HG03159 (cell line): Measurements from ENCODE around the gene LRRC9.
"Not testable (repeated sequence)": the region's sequence is repeated elsewhere in the genome, so short reads cannot be mapped to it uniquely, and the experiment has no call there.

Source experiments
- ATAC-seq: cut with Tn5 transposase; IDR thresholded peaks from one replicate; pipeline ENCODE4 v1.9.1; 2021; ENCODE audit warnings: mild to moderate bottlenecking, moderate library complexity; ENCODE audit not compliant: unreplicated experiment

LRRC9 gene

GRCh38 chr14:59952141-59952540, 32.2 kb downstream of the LRRC9 start:
- not testable (repeated sequence) for ATAC-seq

GRCh38 chr14:59957890-59958289, 37.9 kb downstream of the LRRC9 start:
- ATAC-seq: not testable (repeated sequence)

- ATAC-seq: no peak
Measured at GRCh38 chr14:59959668-59960067, 39.7 kb downstream of the LRRC9 start.

- peak; percentile 34 for ATAC-seq
Measured at GRCh38 chr14:59961518-59962062, 41.6 kb downstream of the LRRC9 start.

GRCh38 chr14:59964251-59965007, 44.5 kb downstream of the LRRC9 start:
- peak; percentile 18 for ATAC-seq

- no peak for ATAC-seq
Measured at GRCh38 chr14:59969319-59969718, 49.4 kb downstream of the LRRC9 start.

GRCh38 chr14:59981564-59981963, 61.6 kb downstream of the LRRC9 start:
- ATAC-seq: no peak

- ATAC-seq: no peak
Measured at GRCh38 chr14:59983048-59983447, 63.1 kb downstream of the LRRC9 start.

- ATAC-seq: no peak
Measured at GRCh38 chr14:59986556-59987059, 66.7 kb downstream of the LRRC9 start.

GRCh38 chr14:59997449-59997848, 77.5 kb downstream of the LRRC9 start:
- ATAC-seq: no peak

GRCh38 chr14:59997966-59998365, 78.0 kb downstream of the LRRC9 start:
- no peak for ATAC-seq

GRCh38 chr14:59998564-59998963, 78.6 kb downstream of the LRRC9 start:
- ATAC-seq: no peak

- no peak for ATAC-seq
Measured at GRCh38 chr14:60002819-60003492, 83.0 kb downstream of the LRRC9 start.

- no peak for ATAC-seq
Measured at GRCh38 chr14:60003991-60004390, 84.0 kb downstream of the LRRC9 start.

GRCh38 chr14:60008042-60008441, 88.1 kb downstream of the LRRC9 start:
- no peak for ATAC-seq

- ATAC-seq: not testable (repeated sequence)
Measured at GRCh38 chr14:60010263-60010662, 90.3 kb downstream of the LRRC9 start.

- no peak for ATAC-seq
Measured at GRCh38 chr14:60014402-60014801, 94.5 kb downstream of the LRRC9 start.

GRCh38 chr14:60021619-60022018, 101.7 kb downstream of the LRRC9 start:
- ATAC-seq: no peak

- no peak for ATAC-seq
Measured at GRCh38 chr14:60025571-60025970, 105.6 kb downstream of the LRRC9 start.

GRCh38 chr14:60035177-60035576, 115.2 kb downstream of the LRRC9 start:
- no peak for ATAC-seq

GRCh38 chr14:60047976-60048375, 128.0 kb downstream of the LRRC9 start:
- not testable (repeated sequence) for ATAC-seq

GRCh38 chr14:60051721-60052221, 131.8 kb downstream of the LRRC9 start:
- ATAC-seq: no peak
